Common myeloid progenitor, CD34-positive (primary cell): ENCODE data around the gene SMARCC1.

Experiments used
- CTCF ChIA-PET: fragments of 350-600 bp; sonication (Branson Sonifier 250); formaldehyde crosslinking; loops from one replicate; lab custom pipeline; 2021; ENCODE audit warnings: antibody characterized with exemption; lab: Charles Lee
- POLR2A ChIA-PET: fragments of 350-600 bp; sonication (Branson Sonifier 250); formaldehyde crosslinking; loops from one replicate; lab custom pipeline; 2021; ENCODE audit warnings: antibody characterized with exemption; lab: Charles Lee
- DNase-seq, 3 donors: peaks; one replicate each; pipeline versions ENCODE4 v3.0.0 to v3.0.0-alpha.2; 2013
- H3K27ac ChIP-seq, 2 experiments: 1 replicate in 1 of 2; 2 replicates in 1 of 2; pipeline ENCODE4 v1.7.0; 2013; ENCODE audit warnings: inconsistent platforms in 2 of 2, low read length in 2 of 2, mild to moderate bottlenecking in 2 of 2, low read depth in 1 of 2, moderate library complexity in 1 of 2; ENCODE audit not compliant: severe bottlenecking in 2 of 2, insufficient read depth in 1 of 2, poor library complexity in 1 of 2
- H3K27me3 ChIP-seq, 5 experiments: replicated peaks in 2 of 5; 1 replicate in 3 of 5; 2 replicates in 2 of 5; pipeline versions ENCODE4 v1.6.1 to v1.7.0; 2013; ENCODE audit warnings: low read length in 4 of 5, mild to moderate bottlenecking in 2 of 5, moderate library complexity in 2 of 5, inconsistent platforms in 1 of 5; ENCODE audit not compliant: insufficient read depth in 5 of 5, control insufficient read depth in 4 of 5
- H3K36me3 ChIP-seq, 4 experiments: 1 replicate in 2 of 4; 2 replicates in 2 of 4; pipeline versions ENCODE4 v1.6.1 to v1.7.0; 2013; ENCODE audit warnings: low read length in 3 of 4, control low read depth in 1 of 4, mild to moderate bottlenecking in 1 of 4; ENCODE audit not compliant: control insufficient read depth in 4 of 4, insufficient read depth in 4 of 4
- H3K4me1 ChIP-seq, 4 experiments: 1 replicate in 3 of 4; 2 replicates in 1 of 4; pipeline versions ENCODE4 v1.6.1 to v1.7.1; 2013; ENCODE audit warnings: low read length in 3 of 4, mild to moderate bottlenecking in 3 of 4, control low read depth in 1 of 4, inconsistent platforms in 1 of 4, moderate library complexity in 1 of 4; ENCODE audit not compliant: control insufficient read depth in 4 of 4, insufficient read depth in 4 of 4; ENCODE audit errors: control extremely low read depth in 1 of 4
- H3K4me3 ChIP-seq, 7 experiments: 1 replicate in 4 of 7; 2 replicates in 3 of 7; pipeline versions ENCODE4 v1.5.1 to v1.7.0; 2013; ENCODE audit warnings: mild to moderate bottlenecking in 7 of 7, low read length in 6 of 7, moderate library complexity in 6 of 7, inconsistent platforms in 2 of 7, low read depth in 2 of 7, control low read depth in 1 of 7; ENCODE audit not compliant: insufficient read depth in 4 of 7, control insufficient read depth in 1 of 7; ENCODE audit errors: extremely low read depth in 1 of 7
- H3K9me3 ChIP-seq, 5 experiments: 1 replicate in 4 of 5; 2 replicates in 1 of 5; pipeline versions ENCODE4 v1.6.1 to v1.7.1; 2013; ENCODE audit warnings: low read length in 4 of 5, mild to moderate bottlenecking in 2 of 5, inconsistent platforms in 1 of 5, low read depth in 1 of 5, moderate library complexity in 1 of 5; ENCODE audit not compliant: control insufficient read depth in 4 of 5, insufficient read depth in 2 of 5; ENCODE audit errors: control extremely low read depth in 1 of 5
- WGBS: methylation state at CpG from one replicate; pipeline ENCODE4 v1.1.5; 2013; ENCODE audit not compliant: insufficient coverage; 5-methylcytosine and 5-hydroxymethylcytosine counted together

The SMARCC1 gene

DNA sequence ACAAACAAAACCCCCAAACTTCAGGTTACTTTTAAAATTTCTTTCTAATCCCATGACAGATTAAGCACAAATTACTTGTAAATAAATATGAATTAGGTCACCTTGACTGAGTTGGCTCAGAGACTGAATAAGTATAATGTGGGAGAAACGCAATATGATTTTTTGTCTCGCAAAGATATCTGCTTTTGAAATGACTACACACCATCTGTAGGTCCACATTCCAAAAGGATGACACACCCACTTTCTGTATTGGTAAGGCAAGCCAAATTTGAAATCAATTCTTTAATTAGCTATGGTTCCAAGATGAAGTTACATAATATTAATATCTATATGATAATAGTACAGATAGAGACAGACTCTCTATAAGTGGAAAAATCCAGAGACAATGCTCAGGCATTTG lies 136.1 kb downstream of the SMARCC1 start:
- Histone ChIP-seq H3K9me3 (no peaks in the 10 kb centered on the region), H3K27ac (no peak overlapping the region), H3K36me3 (peaks cover 15 to 66% (median 42%) of the 10 kb centered on the region in 4 experiments), H3K4me3 (no peak overlapping the region), H3K4me1 (no peaks in the 10 kb centered on the region), H3K27me3 (no peaks in the 10 kb centered on the region)
- ChIA-PET CTCF (no interaction called here), POLR2A (no interaction called here)
- WGBS: no CpG with 5 or more reads among the region's 2 CpGs
- DNase-seq: no peak

DNA sequence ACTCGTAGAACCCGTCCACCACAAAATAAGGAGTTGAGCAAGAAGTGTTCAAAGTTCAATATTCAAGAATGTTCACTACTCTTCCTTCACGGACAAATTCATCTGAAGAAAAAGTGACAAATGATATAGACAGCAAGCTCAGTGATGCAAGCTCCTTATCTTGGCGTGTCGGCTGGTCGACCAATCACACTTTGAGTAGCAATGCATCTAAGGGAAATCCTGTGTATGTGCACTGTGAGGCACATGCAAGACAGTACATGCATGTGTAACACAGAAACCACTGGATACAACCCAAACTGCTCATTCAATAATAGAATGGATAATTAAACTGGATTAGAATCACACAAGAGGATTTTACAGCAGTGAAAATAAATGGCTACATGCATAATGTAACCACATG lies 138.6 kb downstream of the SMARCC1 start:
- CTCF ChIA-PET: interaction anchor here (1.7 to 2.0 kb wide), 2 partner anchors 9 to 24 kb away, joined by 3 to 5 read pairs; no protein-coding TSS in a partner anchor
- Histone ChIP-seq H3K36me3 (peaks cover 16 to 56% (median 40%) of the 10 kb centered on the region in 4 experiments), H3K4me1 (no peaks in the 10 kb centered on the region), H3K27ac (no peak overlapping the region), H3K4me3 (no peak overlapping the region), H3K27me3 (no peaks in the 10 kb centered on the region), H3K9me3 (no peaks in the 10 kb centered on the region)
- WGBS: 98% methylated on average over 6 of the region's 6 CpGs
- no peak for DNase-seq
- POLR2A ChIA-PET: no interaction called here

GRCh38 chr3:47641739-47642138 lies 140.0 kb downstream of the SMARCC1 start:
- 100% methylated on average over 2 of the region's 7 CpGs for WGBS
- POLR2A ChIA-PET: no interaction called here

DNA sequence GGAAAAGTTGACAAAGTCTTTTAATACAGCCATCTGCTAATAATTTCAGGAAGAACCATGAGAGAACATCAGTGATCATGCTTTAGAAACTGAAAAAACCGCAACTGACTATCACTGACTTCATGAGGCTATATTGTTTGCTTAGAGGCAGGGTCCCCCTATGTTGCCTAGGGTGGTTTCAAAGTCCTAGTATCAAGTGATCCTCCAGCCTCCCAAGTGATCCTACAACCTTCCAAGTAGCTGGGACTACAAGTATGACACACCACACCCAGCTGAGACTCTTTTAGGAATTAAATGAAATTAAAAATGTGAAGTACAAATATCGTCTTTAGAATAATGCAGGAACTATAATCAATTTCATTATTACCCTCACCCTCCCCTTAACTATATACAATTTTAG lies 144.8 kb downstream of the SMARCC1 start:
- Histone ChIP-seq H3K4me1 (no peaks in the 10 kb centered on the region), H3K9me3 (no peaks in the 10 kb centered on the region), H3K27ac (no peak overlapping the region), H3K27me3 (no peaks in the 10 kb centered on the region), H3K36me3 (peaks cover 22 to 79% (median 56%) of the 10 kb centered on the region in 4 experiments), H3K4me3 (no peak overlapping the region)
- 100% methylated on average over 1 of the region's 2 CpGs for WGBS
- DNase-seq: no peak
- CTCF ChIA-PET: no interaction called here
- POLR2A ChIA-PET: no interaction called here

More at GRCh38 chr3:47641739-47642138, 140.0 kb downstream of the SMARCC1 start:
- H3K36me3 ChIP-seq: peaks cover 19 to 67% (median 44%) of the 10 kb centered on the region in 4 experiments
- DNase-seq: no peak
- H3K27me3 ChIP-seq: no peaks in the 10 kb centered on the region
- no peaks in the 10 kb centered on the region for H3K9me3 ChIP-seq
- H3K4me3 ChIP-seq: no peak overlapping the region
- H3K27ac ChIP-seq: no peak overlapping the region
- CTCF ChIA-PET: interaction anchor here (2.0 kb wide), 1 partner anchor 10 kb away, joined by 5 read pairs; no protein-coding TSS in a partner anchor
- H3K4me1 ChIP-seq: no peaks in the 10 kb centered on the region

GRCh38 chr3:47636225-47636624 lies 145.5 kb downstream of the SMARCC1 start:
- H3K36me3 ChIP-seq: peaks cover 23 to 81% (median 57%) of the 10 kb centered on the region in 4 experiments
- no peak for DNase-seq
- CTCF ChIA-PET: no interaction called here
- H3K4me3 ChIP-seq: no peak overlapping the region
- POLR2A ChIA-PET: no interaction called here
- H3K27me3 ChIP-seq: no peaks in the 10 kb centered on the region
- no peaks in the 10 kb centered on the region for H3K9me3 ChIP-seq
- WGBS: 96% methylated on average over 5 of the region's 6 CpGs
- no peaks in the 10 kb centered on the region for H3K4me1 ChIP-seq
- no peak overlapping the region for H3K27ac ChIP-seq

DNA sequence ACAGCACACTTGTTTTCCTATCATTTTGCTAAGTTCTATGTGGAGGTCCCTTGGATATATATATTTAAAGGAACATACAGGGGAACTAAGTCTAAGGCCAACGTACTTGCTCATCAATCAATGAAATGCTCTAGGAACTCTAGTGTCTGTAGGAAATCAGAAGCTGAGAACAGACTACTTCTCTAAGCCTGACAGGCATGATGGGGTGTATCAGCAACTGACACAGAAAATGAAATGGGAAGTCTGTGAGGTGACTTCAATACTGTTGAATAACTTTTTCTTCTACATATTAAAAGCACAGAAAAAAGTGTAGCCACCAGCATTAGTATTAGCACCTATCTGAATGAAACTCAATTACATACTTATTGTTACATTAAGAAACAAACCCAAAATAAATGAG lies 146.2 kb downstream of the SMARCC1 start:
- Histone ChIP-seq H3K4me1 (no peaks in the 10 kb centered on the region), H3K9me3 (no peaks in the 10 kb centered on the region), H3K27ac (no peak overlapping the region), H3K27me3 (no peaks in the 10 kb centered on the region), H3K36me3 (peaks cover 21 to 82% (median 61%) of the 10 kb centered on the region in 4 experiments), H3K4me3 (no peak overlapping the region)
- DNase-seq: no peak
- ChIA-PET POLR2A (no interaction called here), CTCF (no interaction called here)
- WGBS: no CpG with 5 or more reads among the region's 1 CpG

GRCh38 chr3:47634996-47635395 lies 146.7 kb downstream of the SMARCC1 start:
- 97% methylated on average over 6 of the region's 6 CpGs for WGBS
- Histone ChIP-seq H3K4me3 (no peak overlapping the region), H3K9me3 (no peaks in the 10 kb centered on the region), H3K36me3 (peaks cover 20 to 87% (median 65%) of the 10 kb centered on the region in 4 experiments), H3K4me1 (no peaks in the 10 kb centered on the region), H3K27ac (peak overlapping the region in 1 of 2 experiments; percentile 9), H3K27me3 (no peaks in the 10 kb centered on the region)
- DNase-seq: no peak
- ChIA-PET POLR2A (no interaction called here), CTCF (interaction anchor here (1.8 kb wide), 1 partner anchor 10 kb away, joined by 8 read pairs; no protein-coding TSS in a partner anchor)
